Airway epithelial cell (primary cell): ENCODE data around the gene GPR161. TPM values are rescaled to one million over a fixed set of nuclear protein-coding genes. Genes with fewer than 3 reads are reported as not detected.

Experiments
- total RNA-seq: library from RNA; depleted of rRNA; stranded (reverse); fragments of >200 nt; gene quantifications from 2 replicates; pipeline ENCODE4 v1.2.3, GENCODE V29; 2015

The GPR161 gene, protein sequence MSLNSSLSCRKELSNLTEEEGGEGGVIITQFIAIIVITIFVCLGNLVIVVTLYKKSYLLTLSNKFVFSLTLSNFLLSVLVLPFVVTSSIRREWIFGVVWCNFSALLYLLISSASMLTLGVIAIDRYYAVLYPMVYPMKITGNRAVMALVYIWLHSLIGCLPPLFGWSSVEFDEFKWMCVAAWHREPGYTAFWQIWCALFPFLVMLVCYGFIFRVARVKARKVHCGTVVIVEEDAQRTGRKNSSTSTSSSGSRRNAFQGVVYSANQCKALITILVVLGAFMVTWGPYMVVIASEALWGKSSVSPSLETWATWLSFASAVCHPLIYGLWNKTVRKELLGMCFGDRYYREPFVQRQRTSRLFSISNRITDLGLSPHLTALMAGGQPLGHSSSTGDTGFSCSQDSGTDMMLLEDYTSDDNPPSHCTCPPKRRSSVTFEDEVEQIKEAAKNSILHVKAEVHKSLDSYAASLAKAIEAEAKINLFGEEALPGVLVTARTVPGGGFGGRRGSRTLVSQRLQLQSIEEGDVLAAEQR
- total RNA-seq: 8.5 and 11.8 TPM in 2 replicates

DNA sequence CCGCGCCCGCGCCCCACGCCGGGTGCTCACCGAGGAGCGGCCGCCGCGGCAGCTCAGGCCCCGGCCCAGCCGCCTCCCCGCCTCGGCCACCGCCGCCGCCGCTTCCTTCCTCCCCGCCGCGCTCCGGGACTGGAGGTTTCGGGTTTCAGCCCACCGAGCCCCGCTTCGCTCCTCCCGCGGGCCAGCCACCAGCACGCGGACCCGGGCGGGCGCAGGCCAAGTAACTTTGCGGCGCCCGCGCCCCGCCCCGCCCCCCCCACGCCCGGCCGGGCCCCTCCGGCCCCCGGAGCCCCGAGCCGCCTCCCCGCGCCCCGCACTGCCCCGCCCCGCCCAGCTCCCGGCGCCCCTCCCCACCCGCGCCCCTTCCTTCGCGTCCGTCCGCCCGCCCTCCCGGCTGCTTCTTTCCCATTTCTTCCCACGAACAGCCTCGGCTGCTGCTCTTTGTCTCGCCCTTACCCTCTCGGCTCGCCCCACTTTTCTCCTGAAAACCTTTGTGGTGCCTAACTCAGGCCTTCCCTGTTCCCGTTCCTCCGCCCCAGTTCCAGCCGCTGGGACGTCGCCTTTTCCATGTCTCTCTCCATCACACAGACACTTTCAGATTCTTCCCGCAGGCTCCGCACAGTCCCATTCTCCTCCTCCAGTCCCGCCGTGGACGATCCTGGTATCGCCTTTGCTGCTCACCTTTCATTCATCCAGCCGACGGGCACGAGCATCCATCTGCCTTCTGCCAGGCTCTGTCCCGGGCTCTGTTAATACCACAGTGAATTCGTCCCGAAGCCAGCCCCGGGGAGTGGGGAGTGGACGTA, at the start of gene GPR161:
TSS of gene GPR161 (minus strand) at position 222 of the 806 bp plus-strand sequence. CDS start 32,080 bp downstream, outside the sequence.

DNA sequence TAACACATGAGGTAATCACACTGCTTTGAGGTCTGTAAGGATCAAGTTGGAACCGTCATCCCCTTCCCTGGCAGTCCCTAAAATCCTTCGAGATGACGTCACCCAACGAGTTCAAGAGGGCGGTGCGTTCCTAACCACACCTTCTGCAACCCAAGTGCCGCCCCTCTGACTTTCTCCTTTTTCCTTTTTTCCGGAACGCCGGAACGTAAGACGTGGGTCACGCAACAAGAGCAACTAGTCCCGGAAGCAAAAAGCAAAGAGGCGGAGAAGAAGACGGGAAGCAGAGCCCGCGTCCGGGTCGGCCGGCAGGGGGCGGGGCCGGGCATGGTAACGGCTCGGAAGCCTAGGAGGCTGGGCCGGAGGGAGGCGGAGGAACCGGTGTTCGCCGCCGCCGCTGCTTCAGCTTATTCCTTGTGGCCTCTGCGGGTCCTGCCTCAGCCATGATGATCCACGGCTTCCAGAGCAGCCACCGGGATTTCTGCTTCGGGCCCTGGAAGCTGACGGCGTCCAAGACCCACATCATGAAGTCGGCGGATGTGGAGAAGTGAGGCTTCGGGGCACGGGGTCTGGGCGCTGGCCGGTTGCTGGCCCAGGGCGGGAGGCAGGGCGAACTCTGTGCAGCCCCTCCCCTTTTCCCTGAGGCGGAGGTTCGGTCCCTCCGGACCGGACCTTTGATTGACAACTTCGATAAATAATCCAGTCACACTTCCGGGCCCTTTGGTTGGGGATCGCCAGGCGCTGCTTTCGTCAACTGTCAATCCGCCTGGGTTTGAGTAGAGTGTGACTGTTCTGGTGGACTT, 42.1 kb upstream of the GPR161 start, which contains the start of gene TIPRL:
TSS of gene TIPRL (plus strand) at position 325 of the 800 bp plus-strand sequence. CDS start at position 441, 116 bp downstream.

Other genes starting within 250 kb of the GPR161 start
- gene ADCY10, start 222.8 kb downstream of the GPR161 start, total RNA-seq: not detected in 2 replicates
- gene DCAF6, start 200.2 kb downstream of the GPR161 start, total RNA-seq: 25.1 and 30.3 TPM in 2 replicates
- gene MPC2, start 199.9 kb downstream of the GPR161 start, total RNA-seq: 33.6 and 46.0 TPM in 2 replicates
- 19.2 and 24.7 TPM in 2 replicates for gene TIPRL, start 42.0 kb upstream of the GPR161 start, total RNA-seq
- 27.9 and 34.3 TPM in 2 replicates for gene SFT2D2, start 89.1 kb upstream of the GPR161 start, total RNA-seq
- 0.09 and 0.42 TPM in 2 replicates for gene TBX19, start 143.9 kb upstream of the GPR161 start, total RNA-seq